ENCODE measurements around the gene CCSER1. TPM values are rescaled to one million over a fixed set of nuclear protein-coding genes. Genes with fewer than 3 reads are reported as not detected.

Gene CCSER1
- total RNA-seq, 2 experiments from 2014 or later: not detected

DNA sequence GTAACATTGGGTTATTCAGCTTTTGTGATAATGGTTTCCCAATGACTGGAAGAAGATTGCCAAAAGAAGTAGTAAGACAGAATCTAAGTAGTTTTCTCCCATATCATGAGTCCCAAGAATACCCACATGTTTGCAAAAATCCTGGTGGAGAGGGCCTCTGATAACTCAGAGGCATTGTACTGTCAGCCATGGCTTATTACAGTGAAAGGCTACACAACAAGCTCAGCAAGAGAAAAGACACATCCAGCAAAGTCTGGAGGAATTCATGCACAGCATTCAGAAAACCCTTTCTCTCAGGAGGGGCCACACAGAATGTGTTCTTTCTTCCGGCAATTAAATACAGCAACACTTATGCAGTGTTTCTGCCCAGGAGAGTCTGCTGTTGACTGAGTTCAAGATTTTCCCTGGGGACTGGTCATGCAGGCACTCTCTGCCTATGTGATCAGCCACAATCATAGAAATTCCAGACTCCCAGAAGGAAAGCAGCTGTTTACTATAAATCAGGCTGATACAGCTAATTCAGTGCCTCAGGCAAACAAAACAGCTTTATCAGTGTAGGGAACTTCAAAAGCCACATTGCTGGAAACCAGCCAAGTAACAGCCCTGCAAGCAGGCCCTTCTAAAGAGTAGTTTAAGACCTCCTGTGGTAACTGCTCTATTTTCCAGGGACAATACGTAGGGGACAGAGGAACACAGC is 937.1 kb downstream of the CCSER1 start:
- CTCF ChIA-PET: no interaction called here
- Mint-ChIP-seq H3K27ac (no peak overlapping the region), H3K27me3 (no peaks in the 10 kb centered on the region), H3K4me1 (ENCODE audit: low read depth) (no peaks in the 10 kb centered on the region), H3K36me3 (ENCODE audit: low read depth) (no peaks in the 10 kb centered on the region), H3K9me3 (peaks cover 2% of the 10 kb centered on the region), H3K4me3 (no peak overlapping the region)
- TF ChIP-seq, protein P1, sequence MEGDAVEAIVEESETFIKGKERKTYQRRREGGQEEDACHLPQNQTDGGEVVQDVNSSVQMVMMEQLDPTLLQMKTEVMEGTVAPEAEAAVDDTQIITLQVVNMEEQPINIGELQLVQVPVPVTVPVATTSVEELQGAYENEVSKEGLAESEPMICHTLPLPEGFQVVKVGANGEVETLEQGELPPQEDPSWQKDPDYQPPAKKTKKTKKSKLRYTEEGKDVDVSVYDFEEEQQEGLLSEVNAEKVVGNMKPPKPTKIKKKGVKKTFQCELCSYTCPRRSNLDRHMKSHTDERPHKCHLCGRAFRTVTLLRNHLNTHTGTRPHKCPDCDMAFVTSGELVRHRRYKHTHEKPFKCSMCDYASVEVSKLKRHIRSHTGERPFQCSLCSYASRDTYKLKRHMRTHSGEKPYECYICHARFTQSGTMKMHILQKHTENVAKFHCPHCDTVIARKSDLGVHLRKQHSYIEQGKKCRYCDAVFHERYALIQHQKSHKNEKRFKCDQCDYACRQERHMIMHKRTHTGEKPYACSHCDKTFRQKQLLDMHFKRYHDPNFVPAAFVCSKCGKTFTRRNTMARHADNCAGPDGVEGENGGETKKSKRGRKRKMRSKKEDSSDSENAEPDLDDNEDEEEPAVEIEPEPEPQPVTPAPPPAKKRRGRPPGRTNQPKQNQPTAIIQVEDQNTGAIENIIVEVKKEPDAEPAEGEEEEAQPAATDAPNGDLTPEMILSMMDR (IDR thresholded peaks at IDR 0.05): no peak
- no peak for DNase-seq
- POLR2A ChIA-PET: no interaction called here
- ATAC-seq: no peak
- intact Hi-C loops (cut with micrococcal nuclease): no loop called here

DNA sequence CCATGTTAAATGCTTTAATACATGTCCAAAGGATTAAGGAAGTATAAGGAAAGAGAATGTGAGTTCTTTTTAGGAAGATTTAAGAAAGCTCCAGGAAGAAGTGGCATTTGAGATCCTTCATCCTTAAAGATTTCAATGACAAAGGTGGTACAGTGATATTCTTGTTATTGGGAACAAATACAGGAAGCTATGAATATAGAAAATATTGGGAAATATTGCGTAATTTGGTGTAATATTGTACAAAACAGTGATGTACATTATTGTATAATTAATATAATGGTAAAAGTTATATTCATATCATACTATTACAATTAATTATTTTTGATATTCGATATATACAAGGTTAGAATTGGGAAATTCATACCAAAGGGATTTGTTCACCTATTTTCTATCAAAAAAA is 937.9 kb downstream of the CCSER1 start:
- ChIA-PET CTCF (no interaction called here), POLR2A (no interaction called here)
- Mint-ChIP-seq H3K4me1 (ENCODE audit: low read depth) (no peaks in the 10 kb centered on the region), H3K9me3 (peaks cover 2% of the 10 kb centered on the region), H3K4me3 (no peak overlapping the region), H3K27me3 (no peaks in the 10 kb centered on the region), H3K36me3 (ENCODE audit: low read depth) (no peaks in the 10 kb centered on the region), H3K27ac (no peak overlapping the region)
- no peak for ATAC-seq
- TF ChIP-seq, protein P1 (IDR thresholded peaks at IDR 0.05): no peak
- intact Hi-C loops (cut with micrococcal nuclease): no loop called here
- no peak for DNase-seq

DNA sequence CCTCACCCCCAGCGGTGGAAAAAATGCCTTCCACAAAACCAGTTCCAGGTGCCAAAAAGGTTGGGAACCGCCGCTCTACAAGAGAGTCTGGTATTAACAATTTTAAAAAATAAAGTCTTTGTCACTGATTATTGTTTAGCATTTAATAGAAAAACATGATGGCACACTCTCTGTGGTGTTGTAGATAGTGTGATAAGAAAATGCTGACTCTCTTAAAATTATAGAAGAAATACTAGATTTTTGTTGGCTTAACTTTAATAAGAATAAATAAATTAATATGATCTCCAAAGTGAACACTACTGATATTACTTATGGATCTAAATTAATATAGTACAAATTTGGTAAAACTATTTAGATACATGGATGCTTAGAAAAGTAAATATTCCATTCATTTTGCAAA is 943.5 kb downstream of the CCSER1 start:
- Mint-ChIP-seq H3K4me1 (ENCODE audit: low read depth) (no peaks in the 10 kb centered on the region), H3K27ac (no peak overlapping the region), H3K4me3 (no peak overlapping the region), H3K27me3 (no peaks in the 10 kb centered on the region), H3K36me3 (ENCODE audit: low read depth) (no peaks in the 10 kb centered on the region), H3K9me3 (no peaks in the 10 kb centered on the region)
- CTCF ChIA-PET: no interaction called here
- DNase-seq (no peak), ATAC-seq (no peak)
- POLR2A ChIA-PET: no interaction called here
- intact Hi-C loops (cut with micrococcal nuclease): no loop called here
- TF ChIP-seq, protein P1 (IDR thresholded peaks at IDR 0.05): no peak

DNA sequence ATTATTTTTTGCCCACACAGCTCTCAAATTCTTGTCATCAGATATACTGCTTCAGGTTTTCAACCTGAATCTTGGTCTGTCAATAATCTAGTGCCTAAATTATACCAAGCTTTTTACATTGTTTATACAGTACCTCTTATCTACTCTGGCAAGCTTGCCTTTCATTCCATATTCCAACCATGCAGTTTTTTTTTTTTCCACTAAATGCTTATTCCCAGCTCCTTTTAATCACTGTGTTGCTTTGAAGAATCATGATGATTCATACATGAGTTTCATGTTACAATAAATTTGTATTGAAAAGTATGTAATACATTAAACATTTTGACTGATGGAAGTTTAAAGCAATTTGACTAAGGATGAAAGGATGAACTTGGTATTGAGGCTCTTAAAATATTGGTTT is 949.0 kb downstream of the CCSER1 start:
- DNase-seq (no peak), ATAC-seq (no peak)
- no peaks in the 10 kb centered on the region for H3K4me1 Mint-ChIP-seq (ENCODE audit: low read depth)
- no peaks in the 10 kb centered on the region for H3K27me3 Mint-ChIP-seq
- TF ChIP-seq, protein P1 (IDR thresholded peaks at IDR 0.05): no peak
- no peak overlapping the region for H3K27ac Mint-ChIP-seq
- peaks cover 17% of the 10 kb centered on the region for H3K9me3 Mint-ChIP-seq
- intact Hi-C loops (cut with micrococcal nuclease): no loop called here
- CTCF ChIA-PET: no interaction called here
- no peaks in the 10 kb centered on the region for H3K36me3 Mint-ChIP-seq (ENCODE audit: low read depth)
- POLR2A ChIA-PET: no interaction called here
- H3K4me3 Mint-ChIP-seq: no peak overlapping the region

DNA sequence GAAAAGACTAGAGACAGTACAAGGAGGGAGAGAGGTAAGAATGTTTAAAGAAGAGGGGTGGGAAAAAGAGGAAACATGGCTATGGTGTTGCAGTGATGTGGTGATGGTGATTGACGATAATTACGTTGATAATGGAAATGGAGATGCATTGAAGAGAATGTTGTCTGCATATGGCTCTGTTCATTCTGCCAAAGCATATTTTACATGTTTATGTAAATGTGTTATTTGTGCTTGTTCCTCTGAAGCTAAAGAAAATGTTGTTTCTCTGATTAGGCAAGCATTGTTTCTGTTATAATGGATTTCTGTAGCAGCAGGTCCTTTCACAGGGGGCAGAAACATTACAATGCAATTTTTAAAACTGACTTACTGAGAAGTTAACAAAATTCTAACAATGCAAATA is 958.8 kb downstream of the CCSER1 start:
- Mint-ChIP-seq H3K4me3 (no peak overlapping the region), H3K27me3 (no peaks in the 10 kb centered on the region), H3K36me3 (ENCODE audit: low read depth) (no peaks in the 10 kb centered on the region), H3K27ac (no peak overlapping the region), H3K9me3 (peaks cover 2% of the 10 kb centered on the region), H3K4me1 (ENCODE audit: low read depth) (no peaks in the 10 kb centered on the region)
- POLR2A ChIA-PET: no interaction called here
- intact Hi-C loops (cut with micrococcal nuclease): no loop called here
- TF ChIP-seq, protein P1 (IDR thresholded peaks at IDR 0.05): no peak
- DNase-seq (no peak), ATAC-seq (no peak)
- CTCF ChIA-PET: no interaction called here

All from activated CD8-positive, alpha-beta T cell treated with anti-CD3 and anti-CD28 coated beads for 36 hours (primary cell).